T-helper 2 cell (primary cell): ENCODE data around the gene CNTN4.

ENCODE experiments used
- DNase-seq, 5 experiments: peaks; one replicate each; pipeline versions ENCODE4 v3.0.0 to v3.0.0-alpha.2; 2012 to 2022

CNTN4 gene

GRCh38 chr3:2706836-2707210, 608.2 kb downstream of the CNTN4 start:
- DNase-seq, result no peak

DNA sequence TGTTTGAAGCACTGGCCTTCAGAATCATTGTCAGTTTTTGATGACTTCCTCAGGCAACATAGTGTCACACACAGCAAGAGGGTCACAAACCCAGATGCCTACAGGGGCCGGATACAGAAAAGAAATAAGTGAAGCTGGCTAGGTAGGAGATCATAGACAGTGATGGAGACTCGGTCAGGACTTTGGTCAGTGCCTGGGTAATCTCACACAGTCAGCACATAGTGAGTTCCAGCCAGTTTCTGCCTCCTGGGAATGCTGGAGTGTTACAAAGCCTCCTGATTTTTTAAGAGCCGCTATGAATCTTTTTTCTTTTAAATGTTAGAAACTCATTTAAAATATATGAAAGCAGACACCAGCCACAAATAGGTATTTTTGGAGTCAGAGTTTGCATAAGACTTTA, 612.4 kb downstream of the CNTN4 start:
- no peak for DNase-seq

DNA sequence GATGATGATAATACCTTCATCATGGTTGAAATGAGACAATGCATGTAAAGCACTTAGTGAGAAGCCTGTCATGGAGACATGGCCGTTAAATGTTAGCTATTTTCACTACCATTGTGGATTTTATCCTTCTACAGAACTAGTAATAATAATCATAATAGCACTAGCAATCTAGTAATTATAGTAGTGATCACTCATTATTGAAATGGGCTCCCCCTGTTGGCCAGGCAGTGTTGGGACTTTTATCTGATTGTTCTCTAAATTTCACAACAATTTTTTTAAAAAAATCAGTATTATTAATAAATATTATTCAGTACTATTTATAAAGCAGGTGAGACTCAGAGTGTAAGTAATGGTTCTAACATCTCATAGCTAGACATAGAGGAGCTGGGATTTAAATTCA, 615.3 kb downstream of the CNTN4 start:
- no peak for DNase-seq

GRCh38 chr3:2714834-2715233, 616.2 kb downstream of the CNTN4 start:
- no peak for DNase-seq

DNA sequence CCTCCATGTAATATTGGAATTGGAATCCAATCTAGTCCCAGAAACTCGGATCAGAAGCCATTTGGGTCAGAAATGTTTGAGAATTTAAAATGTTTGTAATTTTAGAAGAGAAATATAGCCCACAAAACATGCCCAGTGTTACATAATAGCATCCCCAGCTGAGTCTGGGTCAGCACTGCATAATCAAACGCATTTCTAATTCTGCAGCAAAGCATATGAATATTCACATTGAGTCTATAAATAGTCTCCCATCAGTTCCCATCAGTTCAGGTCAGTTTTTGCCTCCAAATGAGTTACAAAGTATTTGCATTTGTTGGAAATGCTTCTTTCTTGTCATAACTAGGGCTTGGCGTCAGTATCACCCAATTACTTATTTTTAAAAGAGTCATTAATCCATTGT, 628.4 kb downstream of the CNTN4 start:
- DNase-seq, result no peak

DNA sequence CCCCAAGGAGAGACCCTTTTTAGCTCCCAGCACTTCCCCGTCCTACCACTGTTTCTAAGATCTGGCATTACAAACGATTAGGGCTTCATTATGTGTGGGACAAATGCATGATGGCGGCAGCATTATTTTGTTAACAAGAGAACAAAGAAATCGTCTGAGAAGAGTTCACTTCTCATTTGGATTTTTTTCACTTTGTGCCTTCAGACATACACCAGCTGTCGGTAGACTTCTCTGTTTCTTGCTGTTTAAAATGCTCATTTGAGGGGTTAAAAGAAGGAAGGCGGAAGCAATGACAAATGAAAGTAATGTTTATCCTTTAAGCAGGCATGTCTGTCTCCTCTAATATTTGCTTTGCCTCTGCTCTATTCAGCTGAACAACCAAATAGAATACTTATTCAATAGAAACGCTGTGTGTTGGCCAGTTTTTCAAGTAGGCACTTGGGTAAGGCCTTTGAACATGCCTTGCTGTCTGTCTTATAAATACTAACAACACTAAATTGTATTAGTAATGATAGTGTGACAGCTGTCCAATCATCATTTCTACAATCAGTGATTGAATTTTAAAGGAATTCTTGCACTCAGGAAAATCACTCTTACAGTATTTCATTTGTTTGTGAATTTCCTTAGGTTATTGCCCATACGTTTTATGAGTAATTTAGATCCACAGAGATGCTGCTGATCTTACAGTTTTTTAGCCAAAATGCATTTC, 629.1 kb downstream of the CNTN4 start:
- no peak for DNase-seq

GRCh38 chr3:2731843-2732242, 633.2 kb downstream of the CNTN4 start:
- DNase-seq, result no peak

DNA sequence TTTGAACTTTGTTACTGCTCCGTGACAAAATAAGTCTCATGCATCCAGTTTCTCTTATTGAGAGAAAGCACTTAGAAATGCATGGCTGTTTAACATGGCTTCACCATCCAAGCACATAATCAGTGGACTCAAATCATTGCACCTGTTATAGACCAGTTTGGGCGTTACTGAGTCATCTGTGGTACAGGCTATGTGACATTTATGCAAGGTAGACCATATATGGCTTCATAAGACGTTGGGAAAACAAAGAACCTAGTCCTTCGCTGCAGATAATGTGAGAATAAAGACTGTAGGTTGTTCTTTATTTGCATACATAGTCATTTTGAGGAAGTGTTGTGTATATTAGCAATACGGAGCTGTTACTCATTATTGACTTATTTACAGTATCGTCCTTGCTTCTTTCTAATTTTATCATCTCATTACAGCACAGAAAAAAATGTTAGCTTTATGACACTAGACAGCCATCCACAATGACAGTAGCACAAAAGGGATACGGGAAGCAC, 636.8 kb downstream of the CNTN4 start:
- DNase-seq, result no peak

DNA sequence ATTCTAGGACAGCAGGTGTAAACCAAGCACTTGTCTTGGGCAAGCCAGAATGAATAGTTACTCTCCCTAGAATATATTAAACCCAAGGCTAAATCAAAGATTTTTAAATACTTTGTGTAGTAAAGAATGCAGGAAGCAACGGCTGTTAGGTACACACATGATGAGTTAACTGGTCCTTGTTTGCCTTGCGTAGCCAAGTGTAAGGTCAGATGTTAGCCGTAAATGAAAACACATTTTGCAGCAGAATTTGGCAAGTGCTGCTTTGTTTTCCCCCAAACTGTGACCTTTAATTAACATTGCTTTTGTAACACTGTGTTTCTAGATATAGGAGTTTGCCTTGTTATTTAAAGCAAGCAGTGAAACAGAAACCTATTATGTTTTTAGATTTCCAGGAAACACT, 642.9 kb downstream of the CNTN4 start:
- no peak for DNase-seq

DNA sequence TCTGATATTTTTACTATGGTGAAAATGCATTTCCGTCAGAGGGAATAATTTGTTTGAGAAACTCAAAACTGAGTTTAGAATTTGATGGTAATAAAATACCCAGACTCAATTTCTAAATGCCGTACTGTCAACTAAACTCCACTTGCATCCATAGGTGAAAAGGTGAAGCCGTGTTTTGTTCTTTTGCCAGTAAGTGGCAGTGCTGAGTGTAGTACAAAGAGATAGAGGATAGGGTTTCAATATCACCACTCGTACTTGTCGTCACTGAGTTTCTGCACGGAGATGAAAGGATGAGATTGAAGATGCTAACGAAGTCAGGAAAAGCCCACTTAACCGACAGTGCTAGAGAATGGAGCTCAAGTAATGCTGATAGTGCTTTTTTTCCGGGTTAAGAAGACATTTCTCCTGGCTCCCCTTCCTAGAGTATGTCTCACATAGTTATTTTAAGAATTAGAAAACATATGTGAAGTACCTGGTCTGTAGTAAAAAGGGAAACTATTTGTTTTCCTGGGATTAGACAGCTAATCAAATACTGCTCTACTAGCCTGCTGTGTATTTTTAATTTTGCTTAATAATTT, 666.4 kb downstream of the CNTN4 start:
- peak in 1 of 5 experiments; percentile 41 for DNase-seq

DNA sequence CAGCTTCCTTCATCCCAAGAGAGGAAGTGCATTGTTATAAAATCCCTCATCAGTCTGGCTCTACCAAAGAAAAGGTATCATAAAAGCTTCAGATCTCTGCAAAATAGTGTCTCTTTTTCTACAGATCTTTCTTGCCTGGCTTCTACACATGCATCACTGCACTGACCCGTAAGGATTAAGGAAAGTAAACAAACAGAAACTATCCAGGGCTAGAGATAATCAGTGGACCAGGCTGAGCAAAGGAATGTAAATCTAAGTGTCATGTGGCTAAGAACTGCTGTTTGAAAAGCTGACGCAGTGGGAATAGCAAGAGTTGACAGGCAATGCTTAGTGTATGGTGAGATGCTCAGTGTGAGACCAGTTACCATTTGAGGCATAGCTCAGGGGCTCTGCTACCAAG, 671.8 kb downstream of the CNTN4 start:
- DNase-seq, result no peak

GRCh38 chr3:2771193-2771592, 672.5 kb downstream of the CNTN4 start:
- DNase-seq, result no peak

DNA sequence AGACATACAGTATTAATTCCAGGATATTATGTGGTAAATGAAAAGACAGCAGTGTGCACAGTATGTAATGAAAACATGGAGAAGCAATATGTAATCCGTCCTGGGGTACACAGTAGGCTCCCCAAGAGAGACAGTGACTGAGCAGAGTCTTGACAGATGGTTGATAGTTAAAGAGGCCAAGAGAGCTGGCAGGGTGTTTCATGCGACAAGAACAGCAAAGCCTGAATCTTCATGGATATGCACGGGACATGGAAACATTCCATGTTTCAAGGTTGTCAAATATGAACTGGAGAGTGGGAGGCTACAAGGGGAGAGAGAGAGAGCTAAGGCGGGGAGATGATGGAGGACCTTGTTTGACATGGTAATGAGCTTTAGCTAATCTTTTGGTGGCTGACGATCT, 673.1 kb downstream of the CNTN4 start:
- DNase-seq, result no peak

DNA sequence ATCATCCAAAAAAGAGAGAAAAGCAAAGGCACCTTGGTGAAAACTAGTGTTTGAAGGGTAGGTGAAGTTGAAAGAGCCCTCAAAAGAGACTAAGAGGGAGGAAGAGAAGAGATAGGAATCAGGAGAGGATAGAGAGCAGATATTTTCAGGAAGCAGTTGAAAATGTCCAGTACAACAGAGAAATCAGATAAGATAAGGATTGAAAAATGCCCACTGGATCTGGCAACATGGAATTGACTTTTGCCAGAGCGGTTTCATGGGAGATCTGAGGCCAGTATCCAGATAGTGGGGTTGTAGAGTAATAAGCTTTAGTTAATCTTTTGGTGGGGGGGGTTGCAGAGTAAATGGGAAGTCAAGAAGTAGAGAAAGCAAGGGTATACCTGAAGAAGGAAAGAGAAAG, 674.1 kb downstream of the CNTN4 start:
- DNase-seq, result no peak

GRCh38 chr3:2774481-2775249, 676.0 kb downstream of the CNTN4 start:
- no peak for DNase-seq

GRCh38 chr3:2783261-2783660, 684.6 kb downstream of the CNTN4 start:
- no peak for DNase-seq

- no peak for DNase-seq
These were observed 686.0 kb downstream of the CNTN4 start for GRCh38 chr3:2784627-2785026.

DNA sequence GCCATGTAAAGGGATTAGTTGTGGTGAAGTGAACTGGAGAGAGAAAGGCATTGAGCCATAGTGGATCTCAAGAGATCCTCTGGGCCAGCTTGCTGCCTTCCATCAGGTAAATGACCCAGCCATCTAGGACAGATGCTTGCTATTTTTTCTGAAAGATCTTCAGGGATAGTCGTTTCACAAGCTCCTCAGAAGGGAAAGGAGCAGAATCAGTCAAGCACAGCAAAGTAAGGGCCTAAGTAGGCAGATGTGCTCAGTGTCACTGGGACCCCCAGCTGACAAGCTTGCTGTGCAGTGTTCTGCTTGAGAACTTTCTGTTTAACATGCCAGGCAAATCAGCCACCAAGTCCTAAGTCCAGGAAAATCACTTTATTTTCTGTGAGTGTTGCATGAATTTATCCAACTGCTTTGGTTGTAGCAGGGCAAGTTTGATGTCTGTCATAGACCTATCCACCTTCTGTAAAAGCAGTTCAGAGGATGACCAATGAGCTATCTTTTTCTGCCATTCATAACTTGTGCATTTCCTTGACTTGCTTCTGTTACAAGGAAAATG, 691.7 kb downstream of the CNTN4 start:
- DNase-seq, result no peak

GRCh38 chr3:2792432-2792831, 693.8 kb downstream of the CNTN4 start:
- no peak for DNase-seq

- no peak for DNase-seq
These were observed 695.3 kb downstream of the CNTN4 start for GRCh38 chr3:2793987-2794386.

DNA sequence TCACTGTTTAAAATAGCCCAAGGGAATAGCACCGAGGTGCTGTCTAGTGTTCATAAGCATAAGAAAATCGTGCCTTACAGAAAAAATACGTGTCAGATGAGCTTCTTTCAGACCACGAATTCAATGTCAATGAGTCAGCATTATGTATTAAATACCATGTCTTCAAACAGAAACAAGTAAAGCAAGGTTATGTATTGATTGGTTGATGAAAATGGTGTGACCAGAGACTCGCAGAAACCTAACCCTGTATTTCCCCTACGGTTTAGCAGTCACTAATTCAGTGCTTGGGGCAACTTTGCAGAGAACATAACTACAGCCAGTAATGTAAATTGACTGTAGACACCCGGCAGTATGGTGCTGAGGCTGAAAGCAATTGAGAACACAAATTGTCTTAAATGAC, 703.8 kb downstream of the CNTN4 start:
- DNase-seq, result peak in 1 of 5 experiments; percentile 4

GRCh38 chr3:2807514-2807913, 708.8 kb downstream of the CNTN4 start:
- no peak for DNase-seq

DNA sequence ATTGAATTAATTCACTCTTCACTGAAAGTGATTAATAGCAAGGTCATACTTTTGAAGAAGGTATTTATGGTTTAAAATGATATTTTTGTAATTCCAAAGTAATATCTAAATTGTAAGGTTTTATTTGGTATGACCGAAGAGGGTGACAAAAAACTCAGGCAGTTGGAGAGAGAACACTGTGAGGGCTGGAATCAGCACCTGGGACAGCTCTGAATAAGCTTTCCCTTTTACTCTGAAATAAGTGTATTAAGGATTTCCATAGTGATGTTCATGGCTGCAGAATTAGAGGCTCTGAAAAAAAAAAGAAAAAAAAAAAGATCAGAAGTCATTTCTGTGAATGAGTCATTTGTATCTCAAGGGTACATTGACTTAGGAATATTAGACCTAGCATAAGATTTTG, 712.1 kb downstream of the CNTN4 start:
- no peak for DNase-seq

GRCh38 chr3:2819571-2819970, 720.9 kb downstream of the CNTN4 start:
- no peak for DNase-seq
